HEK293 (cell line): Measurements from ENCODE around the gene TLE1.
"Not testable (repeated sequence)": the region's sequence is repeated elsewhere in the genome, so short reads cannot be mapped to it uniquely, and the experiment has no call there.

ENCODE experiments used
- CTCF ChIP-seq: fragments of 450-650 bp; formaldehyde crosslinking; IDR thresholded peaks from 2 replicates; pipeline ENCODE4 v1.5.1; 2016; ENCODE audit warnings: missing biosample characterization, missing genetic modification characterization
- GLI4 ChIP-seq: fragments of 450-650 bp; formaldehyde crosslinking; IDR thresholded peaks from 2 replicates; pipeline ENCODE4 v1.5.1; 2016; ENCODE audit warnings: missing biosample characterization, missing genetic modification characterization
- REST ChIP-seq: fragments of 450-650 bp; formaldehyde crosslinking; IDR thresholded peaks from 2 replicates; pipeline ENCODE4 v1.5.1; 2016; ENCODE audit warnings: missing biosample characterization, missing genetic modification characterization
- ZBTB7A ChIP-seq: fragments of 450-650 bp; formaldehyde crosslinking; IDR thresholded peaks from 2 replicates; pipeline ENCODE4 v1.5.1; 2016; ENCODE audit warnings: low read depth, missing biosample characterization, missing genetic modification characterization
- ZBTB8A ChIP-seq: fragments of 450-650 bp; formaldehyde crosslinking; IDR thresholded peaks from 2 replicates; pipeline ENCODE4 v1.5.1; 2016; ENCODE audit warnings: missing biosample characterization, missing genetic modification characterization
- ZNF133 ChIP-seq: fragments of 450-650 bp; formaldehyde crosslinking; IDR thresholded peaks from 2 replicates; pipeline ENCODE4 v1.5.1; 2016; ENCODE audit warnings: missing biosample characterization, missing genetic modification characterization
- ZNF184 ChIP-seq: fragments of 450-650 bp; IDR thresholded peaks from 2 replicates; pipeline ENCODE4 v1.5.1; 2018; ENCODE audit warnings: missing biosample characterization, mild to moderate bottlenecking, missing genetic modification characterization
- ZNF223 ChIP-seq: fragments of 450-650 bp; formaldehyde crosslinking; IDR thresholded peaks from 2 replicates; pipeline ENCODE4 v1.5.1; 2016; ENCODE audit warnings: missing biosample characterization, missing genetic modification characterization
- ZNF239 ChIP-seq: fragments of 450-650 bp; formaldehyde crosslinking; IDR thresholded peaks from 2 replicates; pipeline ENCODE4 v1.5.1; 2016; ENCODE audit warnings: missing biosample characterization, missing genetic modification characterization
- ZNF513 ChIP-seq: fragments of 450-650 bp; IDR thresholded peaks from 2 replicates; pipeline ENCODE4 v1.5.1; 2018; ENCODE audit warnings: missing biosample characterization, missing genetic modification characterization
- ZNF544 ChIP-seq: fragments of 450-650 bp; formaldehyde crosslinking; IDR thresholded peaks from 2 replicates; pipeline ENCODE4 v1.5.0; 2017; ENCODE audit warnings: missing biosample characterization, missing genetic modification characterization

GRCh38 chr9:81606261-81606660 lies 83.1 kb downstream of the TLE1 start:
- not testable (repeated sequence) for TF ChIP-seq GLI4 (tag by site-specific recombination); REST; ZNF239; CTCF; ZNF133 (tag by site-specific recombination); ZBTB8A; ZNF544; ZNF513 (tag by site-specific recombination); ZNF223 (tag by site-specific recombination); ZNF184 (tag by site-specific recombination); ZBTB7A (tag by site-specific recombination)
